GM12878 (cell line): Measurements from ENCODE around the gene DHRS12. TPM values are rescaled to one million over a fixed set of nuclear protein-coding genes. Genes with fewer than 3 reads are reported as not detected.

Experiments used
- ATAC-seq: fragments of 200-7000 bp; cut with Tn5 transposase; 3 replicates; pipeline ENCODE4 v1.9.1; 2020; ENCODE audit warnings: mild to moderate bottlenecking, moderate library complexity
- BruUV-seq: library from RNA; stranded (reverse); fragments of 400-500 nt; replicated peaks from 2 replicates; lab custom pipeline; 2021; lab: Mats Ljungman, UMichigan
- CTCF ChIA-PET: fragments of 300-600 bp; sonication (Branson Sonifier 250); formaldehyde crosslinking; extraction: SDS; loops from one replicate; lab custom pipeline; 2021; ENCODE audit warnings: inconsistent platforms; lab: Yijun Ruan, JAX
- POLR2A ChIA-PET: fragments of 350-600 bp; formaldehyde crosslinking; extraction: SDS; loops from one replicate; lab custom pipeline; 2021; ENCODE audit warnings: inconsistent platforms; lab: Charles Lee
- RAD21 ChIA-PET: fragments of 300-600 bp; sonication (Branson Sonifier 250); formaldehyde crosslinking; loops from one replicate; lab custom pipeline; 2023; ENCODE audit warnings: antibody characterized with exemption; ENCODE audit not compliant: unreplicated experiment; lab: Charles Lee
- SMC1A ChIA-PET: fragments of 300-600 bp; sonication (Branson Sonifier 250); formaldehyde crosslinking; loops from one replicate; lab custom pipeline; 2023; ENCODE audit not compliant: unreplicated experiment, uncharacterized antibody; lab: Charles Lee
- DNase-seq: peaks from one replicate; pipeline ENCODE4 v3.0.0-alpha.2; 2011; ENCODE audit warnings: low read depth, low spot score
- FAIRE-seq: peaks from 3 replicates; lab custom pipeline; 2011; peaks lifted over from hg19 to GRCh38; lab: Jason Lieb, UNC
- H2AFZ ChIP-seq: 2 replicates; pipeline ENCODE4 v1.6.0; 2011; ENCODE audit warnings: low read depth, low read length, control low read depth; ENCODE audit not compliant: control insufficient read depth
- H3K27ac ChIP-seq: 2 replicates; pipeline ENCODE4 v1.5.1; 2011; ENCODE audit warnings: control low read depth; ENCODE audit not compliant: control insufficient read depth, insufficient read depth
- H3K27me3 ChIP-seq, 2 experiments: replicated peaks in 1 of 2; 2 replicates each; pipeline versions ENCODE4 v1.6.0 to v1.6.1; 2011; ENCODE audit warnings: low read length in 1 of 2; ENCODE audit not compliant: control insufficient read depth in 2 of 2, insufficient read depth in 2 of 2
- H3K36me3 ChIP-seq, 2 experiments: 2 replicates each; pipeline ENCODE4 v1.5.1; 2011; ENCODE audit warnings: low read length in 1 of 2; ENCODE audit not compliant: control insufficient read depth in 2 of 2, insufficient read depth in 2 of 2
- H3K4me1 ChIP-seq: 2 replicates; pipeline ENCODE4 v1.6.1; 2011; ENCODE audit warnings: mild to moderate bottlenecking, low read length, moderate library complexity, mixed read lengths; ENCODE audit not compliant: control insufficient read depth, insufficient read depth
- H3K4me2 ChIP-seq: 2 replicates; pipeline ENCODE4 v1.6.0; 2011; ENCODE audit warnings: control low read depth; ENCODE audit not compliant: control insufficient read depth, insufficient read depth
- H3K4me3 ChIP-seq: fragments of 200-600 bp; sonication (generic); 2 replicates; pipeline ENCODE4 v1.5.1; 2016
- H3K79me2 ChIP-seq: 2 replicates; pipeline ENCODE4 v1.6.0; 2011; ENCODE audit warnings: low read length; ENCODE audit not compliant: control insufficient read depth, insufficient read depth
- H3K9ac ChIP-seq: 2 replicates; pipeline ENCODE4 v1.8.0; 2011; ENCODE audit warnings: low read length, control low read depth, mixed read lengths; ENCODE audit not compliant: control insufficient read depth, insufficient read depth
- H3K9me3 ChIP-seq: replicated peaks from 3 replicates; pipeline ENCODE4 v1.5.1; 2011; ENCODE audit warnings: mild to moderate bottlenecking, low read length; ENCODE audit not compliant: control insufficient read depth, insufficient read depth
- H4K20me1 ChIP-seq: 2 replicates; pipeline ENCODE4 v1.6.0; 2011; ENCODE audit not compliant: control insufficient read depth, insufficient read depth
- HCFC1 ChIP-seq: fragments of 150-350 bp; IDR thresholded peaks from 2 replicates; pipeline ENCODE4 v1.6.1; 2014; ENCODE audit warnings: low read length
- KDM1A ChIP-seq: fragments of 200-600 bp; sonication (generic); IDR thresholded peaks from 2 replicates; pipeline ENCODE4 v1.6.1; 2016; ENCODE audit warnings: borderline replicate concordance
- NRF1 ChIP-seq: conservative IDR thresholded peaks from 2 replicates; pipeline ENCODE4 v1.6.1; 2011; ENCODE audit warnings: mild to moderate bottlenecking, low read depth, low read length, improper control_type of control experiment
- RAD21 ChIP-seq: IDR thresholded peaks from 2 replicates; pipeline ENCODE4 v1.6.1; 2011; ENCODE audit warnings: mild to moderate bottlenecking, low read depth, low read length, moderate library complexity; ENCODE audit not compliant: insufficient read depth
- SMARCA5 ChIP-seq: fragments of 450-650 bp; IDR thresholded peaks from 2 replicates; pipeline ENCODE4 v1.6.1; 2017; ENCODE audit warnings: mild to moderate bottlenecking
- SMC3 ChIP-seq: IDR thresholded peaks from 2 replicates; pipeline ENCODE4 v1.6.1; 2011; ENCODE audit warnings: low read length, improper control_type of control experiment, borderline replicate concordance
- STAT3 ChIP-seq: IDR thresholded peaks from 2 replicates; pipeline ENCODE4 v1.6.1; 2011; ENCODE audit warnings: low read depth, low read length, improper control_type of control experiment
- WGBS: methylation state at CpG from one replicate; pipeline ENCODE4 v1.1.6; 2016; ENCODE audit warnings: low lambda C conversion rate; ENCODE audit not compliant: insufficient replicate concordance, insufficient coverage; ENCODE audit errors: missing lambda C conversion rate; 5-methylcytosine and 5-hydroxymethylcytosine counted together
- in situ Hi-C: fragments of 300-500 bp; cut with MboI; formaldehyde crosslinking; loops from 9 replicates; pipeline ENCODE4 v1.14.3; 2018; ENCODE audit warnings: mixed read lengths
- intact Hi-C: fragments of 100-400 bp; cut with micrococcal nuclease; formaldehyde crosslinking; loops from one replicate; pipeline ENCODE4 v1.14.2; 2022; ENCODE audit not compliant: unreplicated experiment
- polyA plus RNA-seq, 11 experiments: library from polyadenylated mRNA; depleted of rRNA in 4 of 11; unstranded in 6 of 11; stranded (reverse) in 5 of 11; fragments of >200 nt; fragmentation: Nextera tagmentation in 4 of 11; fragmentation: Illumina TruSeq in 1 of 11; extraction: Ambion mirVana in 4 of 11; extraction: Trizol in 1 of 11; gene quantifications; 1 replicate in 1 of 11; 2 replicates in 10 of 11; pipeline versions ENCODE4 v1.2.1 to v1.2.3, GENCODE V29; 2011 to 2016; ENCODE audit warnings: inconsistent platforms in 2 of 11, missing spikeins in 2 of 11, low read depth in 1 of 11
- total RNA-seq, 4 experiments: library from RNA; depleted of rRNA in 3 of 4; stranded (reverse); fragments of >200 nt in 3 of 4; fragmentation: Illumina TruSeq in 1 of 4; extraction: Trizol in 1 of 4; gene quantifications; 2 replicates each; pipeline versions ENCODE4 v1.2.1 to v1.2.3, GENCODE V29; 2013 to 2021
- TF ChIP-seq, protein P1 (sequence below): fragments of 450-650 bp; conservative IDR thresholded peaks from 2 replicates; pipeline ENCODE4 v1.6.1; 2017; ENCODE audit warnings: mild to moderate bottlenecking, moderate library complexity
- TF ChIP-seq, protein P2 (sequence below): fragments of 150-350 bp; IDR thresholded peaks from 2 replicates; pipeline ENCODE4 v1.6.1; 2014; ENCODE audit warnings: mild to moderate bottlenecking, low read depth, low read length
- TF ChIP-seq, protein P3 (sequence below), 3 experiments: IDR thresholded peaks in 2 of 3; conservative IDR thresholded peaks in 1 of 3; 2 replicates each; pipeline ENCODE4 v1.5.1; 2011; ENCODE audit warnings: low read depth in 3 of 3, low read length in 3 of 3, mild to moderate bottlenecking in 3 of 3, control low read depth in 2 of 3, moderate library complexity in 2 of 3, inconsistent platforms in 1 of 3, mixed read lengths in 1 of 3; ENCODE audit not compliant: control insufficient read depth in 2 of 3, insufficient read depth in 1 of 3; ENCODE audit errors: extremely low read depth in 1 of 3

The DHRS12 gene
- total and polyA plus RNA-seq, 10 of the 15 experiments (the other 5 are each of a cell fraction or from before 2014, with no cell fraction given): 2.9 to 11.3 (median 8.2) TPM

DNA sequence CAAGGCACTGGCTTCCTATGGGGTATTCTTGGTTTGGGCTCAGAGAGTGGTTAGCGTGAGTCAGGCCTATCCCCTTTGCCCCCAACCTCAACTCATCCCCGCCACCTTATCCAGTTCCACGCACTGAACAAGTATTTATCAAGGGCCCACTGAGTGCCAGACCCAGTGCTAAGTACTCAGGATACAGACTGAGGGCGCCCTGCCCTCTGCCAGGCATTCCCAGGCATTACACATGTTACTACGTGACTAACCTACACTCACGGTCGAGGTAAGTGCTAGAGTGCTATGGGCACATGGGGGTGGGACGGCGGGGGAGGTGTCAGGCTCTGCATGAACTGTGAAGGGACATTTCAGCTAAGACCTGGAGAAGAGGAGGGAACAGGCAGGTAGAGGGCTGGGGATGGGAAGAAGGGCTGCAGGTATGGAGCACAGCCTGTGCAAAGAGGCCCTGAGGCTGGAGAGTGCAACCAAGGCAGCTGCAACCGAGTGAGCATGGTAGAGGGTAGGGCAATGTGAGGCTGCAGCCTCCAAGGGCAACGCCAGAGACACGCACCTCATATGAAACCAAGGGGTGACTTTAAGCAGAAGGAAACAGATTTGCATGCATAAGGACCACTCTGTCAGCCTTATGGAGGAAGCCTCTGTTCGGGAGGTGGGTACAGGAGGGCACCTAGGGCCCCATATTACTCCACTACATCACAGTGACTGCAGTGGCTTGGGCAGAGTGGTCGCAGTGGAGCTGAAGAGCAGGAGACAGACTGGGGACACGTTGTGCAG lies 22.5 kb downstream of the DHRS12 start:
- RAD21 ChIA-PET: interaction anchor here (1.0 to 2.3 kb wide), 6 partner anchors 16 to 656 kb away, joined by 3 to 9 read pairs (median 4); no protein-coding TSS in a partner anchor
- FAIRE-seq: peak; percentile 56
- Histone ChIP-seq H4K20me1 (no peaks in the 10 kb centered on the region), H3K79me2 (no peaks in the 10 kb centered on the region), H3K36me3 (no peaks in the 10 kb centered on the region), H3K4me1 (peaks cover 5% of the 10 kb centered on the region; the same call in 1 of the 2 replicates), H3K9ac (no peak overlapping the region), H3K9me3 (no peaks in the 10 kb centered on the region), H3K4me2 (no peak overlapping the region), H2AFZ (peak overlapping the region; percentile 31; the same call in 1 of the 2 replicates), H3K4me3 (no peak overlapping the region), H3K27me3 (no peaks in the 10 kb centered on the region)
- POLR2A ChIA-PET: interaction anchor here (0.9 kb wide), 1 partner anchor 17 kb away, joined by 3 read pairs; no protein-coding TSS in a partner anchor
- CTCF ChIA-PET: interaction anchor here (0.6 to 3.5 kb wide), 17 partner anchors 17 to 495 kb away, joined by 3 to 14 read pairs (median 3); no protein-coding TSS in a partner anchor
- peak; percentile 86 for ATAC-seq
- 56% methylated on average over 15 of the region's 15 CpGs for WGBS
- SMC1A ChIA-PET: interaction anchor here (0.7 to 2.7 kb wide), 11 partner anchors 13 to 353 kb away, joined by 3 to 13 read pairs (median 4); partner anchors contain the start of gene INTS6
- in situ Hi-C loops: no loop called here
- peak; percentile 66 for TF ChIP-seq RAD21
- TF ChIP-seq, protein P1, sequence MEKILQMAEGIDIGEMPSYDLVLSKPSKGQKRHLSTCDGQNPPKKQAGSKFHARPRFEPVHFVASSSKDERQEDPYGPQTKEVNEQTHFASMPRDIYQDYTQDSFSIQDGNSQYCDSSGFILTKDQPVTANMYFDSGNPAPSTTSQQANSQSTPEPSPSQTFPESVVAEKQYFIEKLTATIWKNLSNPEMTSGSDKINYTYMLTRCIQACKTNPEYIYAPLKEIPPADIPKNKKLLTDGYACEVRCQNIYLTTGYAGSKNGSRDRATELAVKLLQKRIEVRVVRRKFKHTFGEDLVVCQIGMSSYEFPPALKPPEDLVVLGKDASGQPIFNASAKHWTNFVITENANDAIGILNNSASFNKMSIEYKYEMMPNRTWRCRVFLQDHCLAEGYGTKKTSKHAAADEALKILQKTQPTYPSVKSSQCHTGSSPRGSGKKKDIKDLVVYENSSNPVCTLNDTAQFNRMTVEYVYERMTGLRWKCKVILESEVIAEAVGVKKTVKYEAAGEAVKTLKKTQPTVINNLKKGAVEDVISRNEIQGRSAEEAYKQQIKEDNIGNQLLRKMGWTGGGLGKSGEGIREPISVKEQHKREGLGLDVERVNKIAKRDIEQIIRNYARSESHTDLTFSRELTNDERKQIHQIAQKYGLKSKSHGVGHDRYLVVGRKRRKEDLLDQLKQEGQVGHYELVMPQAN: no peak
- TF ChIP-seq, protein P2, sequence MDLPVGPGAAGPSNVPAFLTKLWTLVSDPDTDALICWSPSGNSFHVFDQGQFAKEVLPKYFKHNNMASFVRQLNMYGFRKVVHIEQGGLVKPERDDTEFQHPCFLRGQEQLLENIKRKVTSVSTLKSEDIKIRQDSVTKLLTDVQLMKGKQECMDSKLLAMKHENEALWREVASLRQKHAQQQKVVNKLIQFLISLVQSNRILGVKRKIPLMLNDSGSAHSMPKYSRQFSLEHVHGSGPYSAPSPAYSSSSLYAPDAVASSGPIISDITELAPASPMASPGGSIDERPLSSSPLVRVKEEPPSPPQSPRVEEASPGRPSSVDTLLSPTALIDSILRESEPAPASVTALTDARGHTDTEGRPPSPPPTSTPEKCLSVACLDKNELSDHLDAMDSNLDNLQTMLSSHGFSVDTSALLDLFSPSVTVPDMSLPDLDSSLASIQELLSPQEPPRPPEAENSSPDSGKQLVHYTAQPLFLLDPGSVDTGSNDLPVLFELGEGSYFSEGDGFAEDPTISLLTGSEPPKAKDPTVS: no peak
- no peak for TF ChIP-seq KDM1A
- TF ChIP-seq NRF1: no peak
- no peak for TF ChIP-seq SMARCA5
- TF ChIP-seq, protein P3, sequence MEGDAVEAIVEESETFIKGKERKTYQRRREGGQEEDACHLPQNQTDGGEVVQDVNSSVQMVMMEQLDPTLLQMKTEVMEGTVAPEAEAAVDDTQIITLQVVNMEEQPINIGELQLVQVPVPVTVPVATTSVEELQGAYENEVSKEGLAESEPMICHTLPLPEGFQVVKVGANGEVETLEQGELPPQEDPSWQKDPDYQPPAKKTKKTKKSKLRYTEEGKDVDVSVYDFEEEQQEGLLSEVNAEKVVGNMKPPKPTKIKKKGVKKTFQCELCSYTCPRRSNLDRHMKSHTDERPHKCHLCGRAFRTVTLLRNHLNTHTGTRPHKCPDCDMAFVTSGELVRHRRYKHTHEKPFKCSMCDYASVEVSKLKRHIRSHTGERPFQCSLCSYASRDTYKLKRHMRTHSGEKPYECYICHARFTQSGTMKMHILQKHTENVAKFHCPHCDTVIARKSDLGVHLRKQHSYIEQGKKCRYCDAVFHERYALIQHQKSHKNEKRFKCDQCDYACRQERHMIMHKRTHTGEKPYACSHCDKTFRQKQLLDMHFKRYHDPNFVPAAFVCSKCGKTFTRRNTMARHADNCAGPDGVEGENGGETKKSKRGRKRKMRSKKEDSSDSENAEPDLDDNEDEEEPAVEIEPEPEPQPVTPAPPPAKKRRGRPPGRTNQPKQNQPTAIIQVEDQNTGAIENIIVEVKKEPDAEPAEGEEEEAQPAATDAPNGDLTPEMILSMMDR (IDR thresholded peaks at IDR 0.05 in 2 of 3, conservative IDR thresholded peaks at IDR 0.05 in 1 of 3; ENCODE audit: control insufficient read depth in 2 of 3, extremely low read depth in 1 of 3, insufficient read depth in 1 of 3, low read depth in 3 of 3, low read length in 3 of 3): peak; percentile 38 to 61 (median 57); a peak in 4 of 6 replicates
- no peak for TF ChIP-seq STAT3
- TF ChIP-seq SMC3: peak; percentile 50
- no peak for TF ChIP-seq HCFC1
- TF ChIP-seq, all 136 proteins: peak for 3
- BruUV-seq: no TSS peak
- no peak overlapping the region for H3K27ac ChIP-seq
- intact Hi-C loops: no loop called here
- no peak for DNase-seq
